GM19438 (cell line): ENCODE results near the gene KCTD10.
"Not testable (repeated sequence)": the region's sequence is repeated elsewhere in the genome, so short reads cannot be mapped to it uniquely, and the experiment has no call there.

ENCODE experiments used
- ATAC-seq: cut with Tn5 transposase; IDR thresholded peaks from one replicate; pipeline ENCODE4 v1.9.1; 2021; ENCODE audit warnings: low read depth; ENCODE audit not compliant: unreplicated experiment

The KCTD10 gene

GRCh38 chr12:109475121-109475520, 2.0 kb downstream of the KCTD10 start:
- no peak for ATAC-seq

- not testable (repeated sequence) for ATAC-seq
Measured at GRCh38 chr12:109473526-109474270, 3.4 kb downstream of the KCTD10 start.

GRCh38 chr12:109473006-109473405, 4.1 kb downstream of the KCTD10 start:
- no peak for ATAC-seq

GRCh38 chr12:109469517-109469916, 7.6 kb downstream of the KCTD10 start:
- ATAC-seq, result no peak

- no peak for ATAC-seq
Measured at GRCh38 chr12:109467978-109468676, 9.0 kb downstream of the KCTD10 start.

GRCh38 chr12:109466821-109467220, 10.3 kb downstream of the KCTD10 start:
- no peak for ATAC-seq

- ATAC-seq, result no peak
Measured at GRCh38 chr12:109466305-109466704, 10.8 kb downstream of the KCTD10 start.

- ATAC-seq, result no peak
Measured at GRCh38 chr12:109464642-109465351, 12.3 kb downstream of the KCTD10 start.

- ATAC-seq, result no peak
Measured at GRCh38 chr12:109463756-109464155, 13.3 kb downstream of the KCTD10 start.

GRCh38 chr12:109462868-109463692, 14.0 kb downstream of the KCTD10 start:
- ATAC-seq, result no peak

GRCh38 chr12:109461846-109462756, 15.0 kb downstream of the KCTD10 start:
- ATAC-seq, result no peak

GRCh38 chr12:109461049-109461845, 15.9 kb downstream of the KCTD10 start:
- no peak for ATAC-seq

GRCh38 chr12:109460538-109460937, 16.6 kb downstream of the KCTD10 start:
- ATAC-seq, result no peak

GRCh38 chr12:109459247-109459646, 17.9 kb downstream of the KCTD10 start:
- ATAC-seq, result no peak

GRCh38 chr12:109458771-109459208, 18.3 kb downstream of the KCTD10 start:
- ATAC-seq, result no peak

GRCh38 chr12:109458086-109458485, 19.0 kb downstream of the KCTD10 start:
- no peak for ATAC-seq

- no peak for ATAC-seq
Measured at GRCh38 chr12:109455706-109456105, 21.4 kb downstream of the KCTD10 start.

GRCh38 chr12:109452489-109452888, 24.6 kb downstream of the KCTD10 start:
- ATAC-seq, result no peak

GRCh38 chr12:109451400-109451799, 25.7 kb downstream of the KCTD10 start:
- ATAC-seq, result no peak
